Activated CD4-positive, CD25-positive, alpha-beta regulatory T cell treated with anti-CD3 and anti-CD28 coated beads, Interleukin-2, amount 50 U/mL, for 16 hours (primary cell): Measurements from ENCODE around the gene PTPRN2.
A peak's percentile ranks its signal among the peaks of the same experiment; 100 is the strongest.
"Not testable (repeated sequence)": the region's sequence is repeated elsewhere in the genome, so short reads cannot be mapped to it uniquely, and the experiment has no call there.

Experiments
- DNase-seq: peaks from one replicate; pipeline ENCODE4 v3.0.0-alpha.2; 2020; ENCODE audit warnings: low read depth, low spot score

PTPRN2 gene

GRCh38 chr7:157855452-157856213 lies 732.0 kb downstream of the PTPRN2 start:
- DNase-seq: no peak

GRCh38 chr7:157855016-157855415 lies 732.6 kb downstream of the PTPRN2 start:
- DNase-seq: no peak

- no peak for DNase-seq
Observed at GRCh38 chr7:157854066-157854891, 733.3 kb downstream of the PTPRN2 start.

- no peak for DNase-seq
Observed at GRCh38 chr7:157853789-157854065, 733.9 kb downstream of the PTPRN2 start.

- DNase-seq: no peak
Observed at GRCh38 chr7:157853076-157853788, 734.4 kb downstream of the PTPRN2 start.

GRCh38 chr7:157851501-157852067 lies 736.0 kb downstream of the PTPRN2 start:
- DNase-seq: peak; percentile 31

GRCh38 chr7:157850481-157851444 lies 736.9 kb downstream of the PTPRN2 start:
- DNase-seq: no peak

GRCh38 chr7:157849726-157850125 lies 737.9 kb downstream of the PTPRN2 start:
- no peak for DNase-seq

- DNase-seq: no peak
Observed at GRCh38 chr7:157849341-157849596, 738.4 kb downstream of the PTPRN2 start.

- no peak for DNase-seq
Observed at GRCh38 chr7:157848508-157849340, 738.9 kb downstream of the PTPRN2 start.

GRCh38 chr7:157847756-157848487 lies 739.7 kb downstream of the PTPRN2 start:
- DNase-seq: not testable (repeated sequence)

- not testable (repeated sequence) for DNase-seq
Observed at GRCh38 chr7:157846746-157847145, 740.9 kb downstream of the PTPRN2 start.

GRCh38 chr7:157846271-157846670 lies 741.4 kb downstream of the PTPRN2 start:
- no peak for DNase-seq

- no peak for DNase-seq
Observed at GRCh38 chr7:157845203-157845835, 742.3 kb downstream of the PTPRN2 start.

GRCh38 chr7:157844611-157845010 lies 743.0 kb downstream of the PTPRN2 start:
- no peak for DNase-seq

GRCh38 chr7:157844141-157844540 lies 743.5 kb downstream of the PTPRN2 start:
- DNase-seq: no peak

- DNase-seq: no peak
Observed at GRCh38 chr7:157843336-157844140, 744.1 kb downstream of the PTPRN2 start.

GRCh38 chr7:157841773-157842370 lies 745.8 kb downstream of the PTPRN2 start:
- no peak for DNase-seq
